NT2/D1 (cell line): Measurements from ENCODE around the gene TGFBR2.

ENCODE experiments used
- SUZ12 ChIP-seq: IDR thresholded peaks from 2 replicates; pipeline ENCODE4 v1.6.1; 2011; ENCODE audit not compliant: insufficient read length, insufficient read depth; ENCODE audit errors: extremely low read depth
- YY1 ChIP-seq: IDR thresholded peaks from 2 replicates; pipeline ENCODE4 v1.6.1; 2011; ENCODE audit not compliant: insufficient read length, insufficient read depth
- ZNF274 ChIP-seq: IDR thresholded peaks from 2 replicates; pipeline ENCODE4 v1.6.1; 2011; ENCODE audit warnings: mild to moderate bottlenecking, low read depth, low read length

DNA sequence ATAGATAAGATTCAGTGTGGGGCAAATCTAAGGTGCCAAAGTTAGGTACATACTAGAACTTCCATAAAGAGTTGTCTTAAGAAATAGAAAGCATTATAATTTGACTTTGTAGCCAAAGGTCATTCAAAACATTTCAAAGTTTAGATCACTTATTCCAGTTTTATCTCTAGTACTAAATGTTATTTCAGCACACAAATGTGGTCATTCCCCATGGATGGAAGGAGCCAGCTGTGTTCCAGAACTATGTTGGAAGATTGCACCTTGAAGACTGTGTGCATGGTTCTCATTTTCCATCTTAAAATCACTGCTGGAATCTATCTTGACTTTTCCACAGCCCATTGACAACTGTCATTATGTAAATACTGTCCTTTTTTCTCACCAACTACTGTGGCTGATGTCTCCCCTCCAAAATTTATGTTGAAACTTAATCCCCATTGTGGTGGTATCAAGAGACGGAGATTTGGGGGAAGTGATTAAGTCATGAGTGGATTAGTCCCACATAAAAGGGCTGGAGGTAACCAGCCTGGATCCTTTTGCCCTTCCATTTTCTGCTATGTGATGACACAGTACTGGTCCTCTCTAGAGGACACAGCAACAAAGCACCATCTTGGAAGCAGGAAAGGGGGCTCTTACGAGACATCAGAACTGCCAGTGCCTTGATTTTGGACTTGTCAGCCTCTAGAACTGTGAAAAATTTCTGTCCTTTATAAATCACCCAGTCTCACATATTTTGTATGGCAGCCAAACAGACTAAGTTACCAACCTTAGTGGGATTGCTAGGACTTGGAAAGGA lies 24.0 kb downstream of the TGFBR2 start:
- TF ChIP-seq SUZ12 (no peak), ZNF274 (no peak), YY1 (no peak)
